H9 (cell line): ENCODE measurements around the gene EMC9. TPM values are rescaled to one million over a fixed set of nuclear protein-coding genes. Genes with fewer than 3 reads are reported as not detected.

Experiments
- DNase-seq: peaks from one replicate; pipeline ENCODE4 v3.0.0-alpha.2; 2017
- H2AFZ ChIP-seq: one replicate; pipeline ENCODE4 v1.6.1; 2013; ENCODE audit warnings: mild to moderate bottlenecking, low read length, control low read depth, moderate library complexity
- H2AK5ac ChIP-seq: 2 replicates; pipeline ENCODE4 v1.6.1; 2013; ENCODE audit warnings: low read length, control low read depth, mixed read lengths; ENCODE audit not compliant: insufficient read length
- H2BK120ac ChIP-seq: one replicate; pipeline ENCODE4 v1.6.1; 2013; ENCODE audit warnings: low read depth, mild to moderate bottlenecking, low read length, control low read depth, inconsistent platforms; ENCODE audit not compliant: poor library complexity, severe bottlenecking
- H2BK12ac ChIP-seq: 2 replicates; pipeline ENCODE4 v1.6.1; 2013; ENCODE audit warnings: low read length, control low read depth, mixed read lengths, low read depth; ENCODE audit not compliant: insufficient read length
- H2BK15ac ChIP-seq: 2 replicates; pipeline ENCODE4 v1.6.1; 2013; ENCODE audit warnings: low read depth, low read length, control low read depth
- H2BK20ac ChIP-seq: one replicate; pipeline ENCODE4 v1.6.1; 2013; ENCODE audit warnings: low read depth, mild to moderate bottlenecking, low read length, control low read depth, inconsistent platforms; ENCODE audit not compliant: poor library complexity, severe bottlenecking
- H2BK5ac ChIP-seq: 2 replicates; pipeline ENCODE4 v1.6.1; 2013; ENCODE audit warnings: low read length, control low read depth, mixed read lengths; ENCODE audit not compliant: insufficient read length
- H3K14ac ChIP-seq: 2 replicates; pipeline ENCODE4 v1.6.1; 2013; ENCODE audit warnings: low read length, control low read depth; ENCODE audit not compliant: insufficient read depth
- H3K18ac ChIP-seq: 2 replicates; pipeline ENCODE4 v1.6.1; 2013; ENCODE audit warnings: low read depth, mild to moderate bottlenecking, mixed read lengths, low read length, control low read depth; ENCODE audit not compliant: insufficient read length
- H3K23ac ChIP-seq: 2 replicates; pipeline ENCODE4 v1.6.1; 2013; ENCODE audit warnings: low read length, control low read depth, mixed read lengths, low read depth; ENCODE audit not compliant: insufficient read length
- H3K23me2 ChIP-seq: 2 replicates; pipeline ENCODE4 v1.6.1; 2013; ENCODE audit warnings: low read depth, mild to moderate bottlenecking, mixed read lengths, low read length, control low read depth; ENCODE audit not compliant: insufficient read length, poor library complexity, severe bottlenecking
- H3K27ac ChIP-seq: 2 replicates; pipeline ENCODE4 v1.5.1; 2013; ENCODE audit warnings: low read length, control low read depth, mixed read lengths, low read depth; ENCODE audit not compliant: insufficient read length
- H3K27me3 ChIP-seq: 2 replicates; pipeline ENCODE4 v1.6.1; 2013; ENCODE audit warnings: low read length, control low read depth, inconsistent platforms; ENCODE audit not compliant: insufficient read depth
- H3K4ac ChIP-seq: 2 replicates; pipeline ENCODE4 v1.6.1; 2013; ENCODE audit warnings: low read depth, mild to moderate bottlenecking, control low read depth, inconsistent platforms, low read length, moderate library complexity
- H3K4me1 ChIP-seq: 2 replicates; pipeline ENCODE4 v1.6.1; 2013; ENCODE audit warnings: low read length, control low read depth, inconsistent platforms; ENCODE audit not compliant: insufficient read depth
- H3K4me2 ChIP-seq: 2 replicates; pipeline ENCODE4 v1.6.1; 2013; ENCODE audit warnings: low read length, control low read depth, mixed read lengths; ENCODE audit not compliant: insufficient read length, insufficient read depth
- H3K56ac ChIP-seq: 2 replicates; pipeline ENCODE4 v1.6.1; 2013; ENCODE audit warnings: low read depth, mild to moderate bottlenecking, mixed read lengths, low read length, control low read depth; ENCODE audit not compliant: insufficient read length
- H3K79me1 ChIP-seq: 2 replicates; pipeline ENCODE4 v1.6.1; 2013; ENCODE audit warnings: low read depth, mild to moderate bottlenecking, moderate library complexity, low read length, control low read depth, inconsistent platforms; ENCODE audit not compliant: insufficient read depth, poor library complexity, severe bottlenecking
- H3K79me2 ChIP-seq: 2 replicates; pipeline ENCODE4 v1.6.1; 2013; ENCODE audit warnings: low read length, control low read depth, inconsistent platforms; ENCODE audit not compliant: insufficient read depth
- H3K9ac ChIP-seq: 2 replicates; pipeline ENCODE4 v1.6.1; 2013; ENCODE audit warnings: low read length, control low read depth, mixed read lengths; ENCODE audit not compliant: insufficient read length; ENCODE audit errors: extremely low read depth
- H3K9me3 ChIP-seq: one replicate; pipeline ENCODE4 v1.6.1; 2013; ENCODE audit warnings: low read depth, low read length, inconsistent platforms; ENCODE audit not compliant: control insufficient read depth
- H3T11ph ChIP-seq: one replicate; pipeline ENCODE4 v1.6.1; 2013; ENCODE audit warnings: mild to moderate bottlenecking, low read length, control low read depth, inconsistent platforms
- H4K20me1 ChIP-seq: one replicate; pipeline ENCODE4 v1.6.1; 2013; ENCODE audit not compliant: control insufficient read depth, insufficient read length, insufficient read depth
- H4K5ac ChIP-seq: 2 replicates; pipeline ENCODE4 v1.6.1; 2013; ENCODE audit warnings: low read depth, mild to moderate bottlenecking, mixed read lengths, low read length, control low read depth; ENCODE audit not compliant: insufficient read length
- H4K8ac ChIP-seq: replicated peaks from 2 replicates; pipeline ENCODE4 v1.6.1; 2013; ENCODE audit warnings: low read length, control low read depth, mixed read lengths, low read depth; ENCODE audit not compliant: insufficient read length
- H4K91ac ChIP-seq: 2 replicates; pipeline ENCODE4 v1.6.1; 2013; ENCODE audit warnings: low read depth, mild to moderate bottlenecking, moderate library complexity, mixed read lengths, low read length, control low read depth; ENCODE audit not compliant: insufficient read length
- H3K27ac Mint-ChIP-seq, 3 experiments: 2 replicates in 2 of 3; 3 replicates in 1 of 3; pipeline ENCODE4 v1.8.0; 2020 to 2021; ENCODE audit warnings: mixed read lengths in 3 of 3, mild to moderate bottlenecking in 1 of 3, moderate library complexity in 1 of 3
- H3K27me3 Mint-ChIP-seq: 2 replicates; pipeline ENCODE4 v1.8.0; 2021; ENCODE audit warnings: low read depth, mild to moderate bottlenecking, moderate library complexity, mixed read lengths
- H3K36me3 Mint-ChIP-seq, 3 experiments: 2 replicates in 2 of 3; 3 replicates in 1 of 3; pipeline ENCODE4 v1.8.0; 2020 to 2021; ENCODE audit warnings: low read depth in 3 of 3, mixed read lengths in 3 of 3; ENCODE audit not compliant: insufficient read depth in 1 of 3
- H3K4me1 Mint-ChIP-seq, 2 experiments: 2 replicates each; pipeline ENCODE4 v1.8.0; 2020; ENCODE audit warnings: mixed read lengths in 2 of 2
- H3K4me3 Mint-ChIP-seq, 2 experiments: 2 replicates in 1 of 2; 3 replicates in 1 of 2; pipeline ENCODE4 v1.8.0; 2020 to 2021; ENCODE audit warnings: mild to moderate bottlenecking in 2 of 2, mixed read lengths in 2 of 2, moderate library complexity in 1 of 2
- H3K9me3 Mint-ChIP-seq, 2 experiments: 2 replicates in 1 of 2; 3 replicates in 1 of 2; pipeline ENCODE4 v1.8.0; 2020; ENCODE audit warnings: mild to moderate bottlenecking in 2 of 2, mixed read lengths in 2 of 2, moderate library complexity in 1 of 2
- WGBS: extraction: QIAGEN DNeasy Blood & Tissue Kit; methylation state at CpG from one replicate; pipeline ENCODE4 v1.1.7; 2013; ENCODE audit warnings: missing lambda C conversion rate, low lambda C conversion rate, mixed read lengths; ENCODE audit not compliant: insufficient read length; ENCODE audit errors: extremely low coverage; 5-methylcytosine and 5-hydroxymethylcytosine counted together
- total RNA-seq: library from RNA; stranded (reverse); gene quantifications from 2 replicates; pipeline ENCODE4 v1.2.1, GENCODE V29; 2021
- TF ChIP-seq, protein P1 (sequence below): fragments of 200-600 bp; sonication (generic); conservative IDR thresholded peaks from 3 replicates; pipeline ENCODE4 v1.8.0; 2021; ENCODE audit warnings: antibody characterized with exemption, mild to moderate bottlenecking

EMC9 gene
- total RNA-seq, 1 experiment from 2014 or later, result 52.9 TPM

DNA sequence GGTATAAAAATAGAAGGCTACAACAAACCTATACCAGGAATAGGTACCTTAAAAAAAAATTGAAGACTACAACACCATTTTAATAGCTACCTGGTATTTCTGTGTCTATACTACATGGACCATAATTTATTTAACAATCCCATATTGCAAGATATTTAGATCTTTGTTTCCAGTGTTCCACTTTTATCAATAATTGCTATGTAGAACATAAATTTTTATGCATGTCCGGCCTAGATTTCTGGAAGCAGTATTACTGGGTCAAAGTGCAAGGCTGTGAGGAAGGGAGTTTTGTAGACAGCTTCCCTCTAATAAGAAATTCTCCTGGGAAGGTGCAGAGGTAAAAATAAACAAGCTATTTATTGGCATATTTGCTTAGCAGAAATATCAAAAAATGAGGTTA is 30.9 kb downstream of the EMC9 start:
- Histone ChIP-seq H3K4me1 (no peaks in the 10 kb centered on the region), H3K18ac (no peak overlapping the region), H4K5ac (no peak overlapping the region), H4K8ac (no peak overlapping the region), H3K9ac (no peak overlapping the region), H3T11ph (no peak overlapping the region), H3K4me2 (no peak overlapping the region), H2BK15ac (no peak overlapping the region), H3K79me1 (no peaks in the 10 kb centered on the region), H4K91ac (no peak overlapping the region), H3K56ac (no peak overlapping the region), H3K79me2 (no peaks in the 10 kb centered on the region), H2AK5ac (no peak overlapping the region), H4K20me1 (no peaks in the 10 kb centered on the region), H3K27ac (no peak overlapping the region), H2AFZ (no peak overlapping the region), H3K23me2 (peaks cover 12% of the 10 kb centered on the region), H2BK5ac (no peak overlapping the region), H2BK20ac (no peak overlapping the region), H3K4ac (no peak overlapping the region), H2BK120ac (no peak overlapping the region), H2BK12ac (no peak overlapping the region), H3K9me3 (no peaks in the 10 kb centered on the region), H3K14ac (no peak overlapping the region), H3K27me3 (no peaks in the 10 kb centered on the region), H3K23ac (no peak overlapping the region)
- TF ChIP-seq, protein P1, sequence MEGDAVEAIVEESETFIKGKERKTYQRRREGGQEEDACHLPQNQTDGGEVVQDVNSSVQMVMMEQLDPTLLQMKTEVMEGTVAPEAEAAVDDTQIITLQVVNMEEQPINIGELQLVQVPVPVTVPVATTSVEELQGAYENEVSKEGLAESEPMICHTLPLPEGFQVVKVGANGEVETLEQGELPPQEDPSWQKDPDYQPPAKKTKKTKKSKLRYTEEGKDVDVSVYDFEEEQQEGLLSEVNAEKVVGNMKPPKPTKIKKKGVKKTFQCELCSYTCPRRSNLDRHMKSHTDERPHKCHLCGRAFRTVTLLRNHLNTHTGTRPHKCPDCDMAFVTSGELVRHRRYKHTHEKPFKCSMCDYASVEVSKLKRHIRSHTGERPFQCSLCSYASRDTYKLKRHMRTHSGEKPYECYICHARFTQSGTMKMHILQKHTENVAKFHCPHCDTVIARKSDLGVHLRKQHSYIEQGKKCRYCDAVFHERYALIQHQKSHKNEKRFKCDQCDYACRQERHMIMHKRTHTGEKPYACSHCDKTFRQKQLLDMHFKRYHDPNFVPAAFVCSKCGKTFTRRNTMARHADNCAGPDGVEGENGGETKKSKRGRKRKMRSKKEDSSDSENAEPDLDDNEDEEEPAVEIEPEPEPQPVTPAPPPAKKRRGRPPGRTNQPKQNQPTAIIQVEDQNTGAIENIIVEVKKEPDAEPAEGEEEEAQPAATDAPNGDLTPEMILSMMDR, result no peak
- WGBS, result no CpG with 5 or more reads among the region's 1 CpG
- Mint-ChIP-seq H3K27me3 (peaks cover 3% of the 10 kb centered on the region; the same call in 1 of the 2 replicates), H3K9me3 (no peaks in the 10 kb centered on the region; a peak in 1 of 5 replicates), H3K4me1 (peaks cover 6 to 7% of the 10 kb centered on the region in 2 experiments), H3K4me3 (no peak overlapping the region), H3K36me3 (peaks cover 0 to under 1% (median under 1%) of the 10 kb centered on the region in 3 experiments; a peak in 3 of 7 replicates), H3K27ac (no peak overlapping the region)
- no peak for DNase-seq
